GM19351 (cell line): ENCODE data around the gene PTPN13.

Source experiments
- ATAC-seq: cut with Tn5 transposase; IDR thresholded peaks from one replicate; pipeline ENCODE4 v1.9.1; 2021; ENCODE audit warnings: mild to moderate bottlenecking, moderate library complexity; ENCODE audit not compliant: unreplicated experiment

Gene PTPN13

DNA sequence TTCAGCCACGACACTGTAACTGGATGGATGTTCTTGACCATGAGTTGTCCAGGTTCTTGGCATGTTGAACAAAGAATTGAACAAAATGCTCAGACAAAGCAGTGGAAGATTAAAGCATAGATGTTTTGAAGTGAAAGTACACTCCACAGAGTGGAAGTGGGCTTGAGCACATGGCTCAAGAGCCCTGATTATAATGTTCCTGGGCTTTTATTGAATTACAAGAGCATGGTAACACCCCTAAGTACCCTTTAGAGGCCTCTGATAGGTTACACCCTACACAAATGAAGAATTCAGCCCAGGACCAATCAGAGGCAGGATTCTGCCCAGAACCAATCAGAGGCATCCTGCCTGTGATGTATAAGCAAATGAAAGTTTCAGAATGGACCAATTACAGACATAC is 221.5 kb downstream of the PTPN13 start:
- ATAC-seq: no peak

DNA sequence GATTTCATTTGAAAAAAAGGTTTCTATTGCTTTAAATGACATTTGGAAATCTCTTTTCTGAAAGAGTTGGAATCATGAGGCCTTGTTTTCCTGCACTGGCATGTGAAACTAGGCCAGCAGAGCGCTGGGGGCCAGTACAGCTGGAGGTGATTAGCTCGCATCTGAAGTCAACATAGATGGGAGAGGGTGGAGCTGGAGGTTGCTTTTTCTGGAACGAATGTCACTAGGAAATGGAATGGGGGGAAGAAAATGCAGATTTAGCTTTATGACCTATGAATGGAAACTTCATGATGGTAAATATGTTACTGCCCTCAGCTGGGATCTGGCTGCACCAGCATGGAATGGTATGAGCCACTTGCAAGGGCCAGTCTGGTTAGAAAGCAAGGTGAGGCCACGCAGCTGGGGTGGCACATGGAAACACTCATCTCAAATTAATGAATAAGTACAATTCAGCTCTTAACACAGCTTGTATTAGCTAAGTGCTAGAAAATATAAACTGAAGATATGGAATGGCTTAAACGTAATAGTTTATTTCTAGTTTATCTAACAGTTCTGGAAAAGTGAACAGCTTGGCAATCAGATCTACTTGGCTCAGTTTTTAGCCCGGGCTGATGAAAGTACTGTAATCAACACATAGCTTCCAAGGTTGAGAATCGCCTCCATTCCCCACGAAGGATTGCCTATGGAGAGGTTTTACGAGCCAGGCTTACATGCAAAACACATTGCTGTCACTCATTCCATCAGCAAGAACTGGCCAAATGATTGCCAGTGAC is 222.6 kb downstream of the PTPN13 start:
- ATAC-seq: no peak

DNA sequence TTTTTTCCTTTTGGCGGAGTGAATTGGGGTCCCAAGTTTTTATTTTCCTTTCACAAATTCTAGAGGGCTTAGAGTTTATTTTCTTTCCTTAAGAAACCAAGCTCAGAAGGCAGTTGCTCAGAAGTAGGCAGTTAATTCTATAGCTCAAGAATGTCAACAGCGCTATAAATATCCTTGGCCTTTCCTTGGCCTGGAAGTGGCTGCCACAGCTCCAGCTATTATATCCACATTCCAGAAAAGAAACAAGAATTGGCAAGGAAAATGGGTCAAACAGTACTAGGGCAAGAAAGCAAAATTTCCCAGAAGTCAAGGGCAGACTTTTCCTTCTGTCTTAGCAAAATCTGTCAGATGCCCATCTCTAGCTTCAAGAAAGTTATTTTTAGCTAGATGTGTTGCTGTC is 224.1 kb downstream of the PTPN13 start:
- no peak for ATAC-seq

GRCh38 chr4:86818841-86819240 is 224.7 kb downstream of the PTPN13 start:
- no peak for ATAC-seq

DNA sequence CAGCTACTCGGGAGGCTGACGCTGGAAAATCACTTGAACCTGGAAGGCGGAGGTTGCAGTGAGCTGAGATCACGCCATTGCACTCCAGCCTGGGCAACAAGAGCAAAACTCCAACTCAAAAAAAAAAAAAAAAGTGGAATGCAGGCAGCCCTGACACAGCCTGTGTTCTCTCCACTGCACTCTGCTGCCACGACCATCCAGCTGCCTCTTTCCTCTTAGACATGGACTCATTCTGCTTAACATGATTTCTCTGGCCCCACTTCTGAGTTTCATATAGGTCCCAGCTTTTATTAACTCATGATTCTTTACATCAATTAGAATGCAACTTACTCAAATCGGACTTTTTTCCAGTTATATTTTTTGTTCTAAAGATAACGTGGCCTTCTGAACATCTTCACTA is 225.4 kb downstream of the PTPN13 start:
- ATAC-seq: no peak

DNA sequence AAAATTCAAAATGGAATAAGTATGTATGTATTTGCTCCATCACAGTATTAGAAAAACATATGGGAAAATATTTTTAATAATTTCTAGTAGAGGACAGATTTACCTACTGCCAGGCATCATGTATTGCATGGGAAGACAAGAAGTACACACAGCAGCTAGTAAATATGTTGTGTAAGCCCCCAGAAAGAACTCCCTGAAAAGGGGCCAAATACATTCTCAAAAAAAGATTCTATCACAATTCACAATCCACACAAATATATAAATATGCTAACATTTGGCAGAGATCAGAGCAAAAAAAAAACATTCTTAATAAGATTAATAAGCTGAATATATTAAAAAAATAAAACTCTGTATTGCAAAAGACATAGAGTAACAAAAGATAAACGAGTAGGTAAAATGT is 227.0 kb downstream of the PTPN13 start:
- ATAC-seq: no peak

- ATAC-seq: no peak
These were observed 228.0 kb downstream of the PTPN13 start for GRCh38 chr4:86822136-86822535.

GRCh38 chr4:86825511-86825910 is 231.4 kb downstream of the PTPN13 start:
- ATAC-seq: no peak

- ATAC-seq: no peak
These were observed 237.4 kb downstream of the PTPN13 start for GRCh38 chr4:86831262-86832130.

DNA sequence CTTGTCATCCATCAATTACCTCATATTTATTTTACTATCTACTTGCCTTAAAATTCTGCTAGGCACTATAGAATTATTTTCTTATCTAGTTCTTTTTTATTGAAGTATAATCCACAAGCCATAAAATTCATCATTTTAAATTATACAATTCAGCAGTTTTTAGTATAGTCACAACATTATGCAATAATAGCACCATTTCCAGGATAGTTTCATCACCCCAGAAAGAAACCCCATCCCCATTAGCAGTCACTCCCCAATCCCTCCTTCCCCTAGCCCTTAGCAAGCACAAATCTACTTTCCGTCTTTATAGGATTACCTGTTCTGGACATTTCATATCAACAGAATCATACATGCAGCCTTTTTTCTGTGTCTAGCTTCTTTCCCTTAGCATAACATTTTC is 239.5 kb downstream of the PTPN13 start:
- ATAC-seq: no peak

DNA sequence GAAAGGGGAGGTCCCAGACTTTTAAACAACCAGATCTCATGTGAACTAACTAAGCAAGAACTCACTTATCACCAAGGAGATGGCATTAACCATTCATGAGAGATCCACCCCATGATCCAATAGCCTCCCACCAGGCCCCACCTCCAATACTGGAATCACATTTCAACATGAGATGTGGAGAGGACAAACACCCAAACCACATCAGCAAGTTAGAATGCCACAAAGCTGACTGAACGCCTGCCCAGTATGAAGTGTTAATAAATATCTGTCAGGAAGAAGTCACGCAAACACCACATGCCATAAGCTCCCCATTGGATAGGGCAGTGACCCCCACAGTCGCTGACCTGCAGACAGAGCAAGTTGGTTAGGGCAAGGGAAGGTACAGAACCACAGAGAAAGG is 240.8 kb downstream of the PTPN13 start:
- no peak for ATAC-seq

- ATAC-seq: no peak
These were observed 241.6 kb downstream of the PTPN13 start for GRCh38 chr4:86835677-86836076.

DNA sequence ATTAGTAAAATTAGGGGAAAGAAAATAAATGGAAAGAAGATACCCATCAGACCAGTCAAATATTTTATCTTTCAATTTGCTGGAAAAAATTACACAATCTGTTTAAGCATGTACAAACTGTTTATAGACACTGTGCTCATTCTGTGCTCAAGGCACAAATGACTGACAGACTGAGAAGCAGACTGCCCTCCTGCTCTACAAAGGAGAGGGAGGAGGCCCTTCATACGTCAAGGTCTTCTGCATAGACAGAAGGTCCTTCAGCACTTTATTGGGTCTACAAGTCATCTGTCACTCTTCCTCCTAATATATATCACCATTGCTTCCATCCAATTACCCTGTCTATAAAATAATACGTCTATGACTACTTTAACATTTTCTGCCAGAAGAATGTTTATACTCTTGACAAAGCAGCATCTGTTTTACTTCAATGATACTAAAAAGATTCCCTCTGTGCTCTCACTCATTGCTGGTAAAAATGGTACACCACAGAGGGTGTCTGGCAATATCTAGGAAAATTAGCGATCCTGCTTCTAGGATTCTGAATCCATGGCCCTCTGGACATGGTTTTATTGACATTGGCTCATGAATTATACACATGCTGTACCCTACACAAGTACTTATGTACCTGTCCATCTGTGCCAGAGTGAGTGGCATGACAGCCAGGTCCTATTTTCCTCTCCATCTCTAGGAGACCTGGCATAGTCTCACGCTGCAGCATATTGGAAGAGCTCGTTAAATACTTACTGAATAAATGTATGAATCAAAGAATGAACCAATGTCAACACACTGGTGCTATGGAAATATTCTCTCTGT is 243.8 kb downstream of the PTPN13 start:
- ATAC-seq: no peak

- no peak for ATAC-seq
These were observed 246.7 kb downstream of the PTPN13 start for GRCh38 chr4:86840858-86841257.

GRCh38 chr4:86841309-86841708 is 247.2 kb downstream of the PTPN13 start:
- ATAC-seq: no peak

DNA sequence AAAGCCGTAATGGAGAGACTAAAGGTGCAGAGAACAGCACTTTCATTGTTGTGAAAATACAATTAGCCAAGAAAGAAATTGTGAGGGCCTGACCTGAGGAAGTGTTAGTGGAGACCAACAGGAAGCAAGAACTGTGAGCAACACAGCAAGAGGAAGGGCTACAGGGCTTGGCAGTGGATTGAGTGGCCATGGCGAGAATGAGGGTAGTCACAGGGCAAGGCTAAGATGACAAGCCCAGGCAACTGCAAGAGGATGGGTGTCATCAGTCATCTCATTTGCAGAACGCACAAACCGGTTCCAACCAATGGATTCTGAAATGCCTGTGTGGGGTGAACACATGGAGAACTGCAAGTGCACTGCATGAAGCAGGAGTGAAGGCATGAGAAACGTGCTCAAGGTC is 251.5 kb downstream of the PTPN13 start:
- ATAC-seq: no peak

DNA sequence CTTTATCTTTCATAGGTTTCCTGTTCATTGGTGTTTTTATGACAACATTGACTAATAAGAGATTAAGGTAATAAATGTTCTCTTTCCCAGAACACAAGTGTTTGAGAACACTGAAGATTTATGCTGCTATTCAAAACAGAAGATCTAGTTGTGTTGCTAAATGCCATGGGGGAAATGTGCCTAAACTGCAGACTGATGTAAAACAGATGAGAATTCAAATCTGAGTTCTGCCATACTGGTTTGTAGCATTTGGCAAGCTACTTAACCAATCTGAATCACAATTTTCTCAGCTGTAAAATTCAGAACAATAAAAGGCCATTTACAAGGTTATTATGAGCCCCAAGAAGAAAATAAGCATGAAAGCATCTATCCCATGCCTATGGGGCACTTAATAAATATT is 252.8 kb downstream of the PTPN13 start:
- ATAC-seq: no peak

DNA sequence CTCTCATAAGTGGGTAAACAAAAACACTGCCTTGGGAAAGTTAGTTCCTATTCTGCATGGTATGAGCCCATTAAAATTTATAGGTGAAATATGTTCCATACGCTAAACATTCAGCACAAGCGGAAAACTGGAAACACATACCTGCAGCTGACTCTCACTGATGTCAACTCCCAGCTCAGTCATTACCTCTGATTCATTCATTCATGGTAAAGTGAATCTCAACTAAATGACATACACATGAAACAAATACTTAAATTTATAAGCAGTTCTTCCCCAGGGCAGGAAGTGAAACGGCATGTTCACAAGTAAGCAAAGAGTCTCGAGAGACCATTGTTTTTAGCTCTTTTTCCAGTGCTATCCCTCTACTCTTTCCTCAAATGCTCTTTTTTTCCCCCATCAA is 253.5 kb downstream of the PTPN13 start:
- no peak for ATAC-seq

DNA sequence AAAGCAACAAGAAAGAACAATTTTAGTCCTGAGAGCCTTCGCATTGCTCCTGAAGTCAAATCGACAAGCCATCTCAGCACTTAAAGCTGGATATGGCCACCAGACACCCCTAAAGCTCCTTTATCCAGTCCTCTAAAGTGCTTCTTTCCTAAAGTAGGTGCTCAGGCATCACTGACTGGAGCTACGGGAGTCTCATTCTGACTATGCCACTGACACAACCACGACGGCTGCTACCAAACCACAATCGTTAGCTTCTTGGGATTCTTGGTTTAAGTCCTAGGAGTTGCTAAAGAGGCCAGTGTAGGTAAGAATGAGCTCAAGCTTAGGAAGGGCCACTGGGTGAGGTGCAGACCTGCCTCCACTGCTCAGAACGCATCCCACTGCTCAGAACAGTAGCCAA is 254.0 kb downstream of the PTPN13 start:
- ATAC-seq: no peak

DNA sequence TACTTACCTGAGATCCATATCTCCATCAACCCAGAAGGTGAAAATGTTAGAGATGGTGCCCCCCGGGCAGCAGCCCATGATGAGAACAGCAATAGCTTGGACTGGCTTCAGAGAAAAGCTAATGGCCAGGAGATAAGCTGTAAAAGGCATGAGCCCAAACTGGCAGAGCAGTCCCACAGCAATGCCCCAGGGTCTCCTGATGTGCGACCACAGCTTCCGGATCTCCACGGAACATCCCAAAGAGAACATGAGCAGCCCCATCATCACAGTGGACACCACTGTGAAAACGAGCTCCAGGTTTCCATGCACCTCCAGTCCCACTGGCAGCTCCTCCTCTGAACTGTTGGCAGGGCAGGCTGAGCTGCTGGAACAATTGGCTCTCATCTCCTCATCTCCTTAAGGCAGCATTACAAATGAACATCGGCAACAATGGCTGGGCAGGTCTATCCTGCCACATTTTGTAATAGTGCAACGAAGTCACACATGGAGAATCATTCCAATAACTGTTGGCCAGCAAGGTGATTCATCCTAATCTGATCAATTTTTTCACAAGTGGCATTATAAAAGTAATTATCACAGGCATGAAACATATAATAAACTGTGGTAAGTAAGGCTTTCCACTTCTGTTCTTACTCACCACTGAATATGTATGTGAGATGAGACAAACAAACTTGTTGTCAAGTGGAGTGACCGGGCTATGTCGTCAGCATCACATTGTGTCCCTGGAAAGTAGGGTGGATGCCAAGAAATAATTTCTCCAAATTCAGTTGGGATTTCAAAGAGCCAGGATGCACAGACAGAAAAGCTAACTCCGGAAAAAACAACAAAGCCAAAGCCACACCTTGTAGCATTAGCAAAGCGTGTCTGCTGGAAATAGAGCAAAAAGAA is 254.9 kb downstream of the PTPN13 start, which contains the start of gene SLC10A6:
TSS of gene SLC10A6 (minus strand) at position 653 of the 888 bp plus-strand sequence. CDS start at position 384, 269 bp downstream.
- ATAC-seq: no peak
